IPS DF 6.9 (cell line): ENCODE results near the gene KRT13.

Source experiments
- DNase-seq: peaks from one replicate; pipeline ENCODE4 v3.0.0-alpha.2; 2013; ENCODE audit warnings: low read depth, low spot score
- H3K27ac ChIP-seq: one replicate; pipeline ENCODE4 v1.5.1; 2013; ENCODE audit warnings: low read length, control low read depth
- H3K27me3 ChIP-seq: 2 replicates; pipeline ENCODE4 v1.6.1; 2013; ENCODE audit warnings: mild to moderate bottlenecking, low read length; ENCODE audit not compliant: control insufficient read depth, insufficient read depth
- H3K36me3 ChIP-seq: 2 replicates; pipeline ENCODE4 v1.6.1; 2013; ENCODE audit warnings: low read length; ENCODE audit not compliant: control insufficient read depth, insufficient read depth
- H3K4me1 ChIP-seq: 2 replicates; pipeline ENCODE4 v1.6.1; 2013; ENCODE audit warnings: low read length; ENCODE audit not compliant: control insufficient read depth, insufficient read depth
- H3K4me3 ChIP-seq: 2 replicates; pipeline ENCODE4 v1.5.1; 2013; ENCODE audit warnings: mild to moderate bottlenecking, low read length
- H3K9me3 ChIP-seq: 2 replicates; pipeline ENCODE4 v1.6.1; 2013; ENCODE audit warnings: low read length, inconsistent platforms; ENCODE audit not compliant: control insufficient read depth, insufficient read depth
- WGBS: extraction: QIAGEN DNeasy Blood & Tissue Kit; methylation state at CpG from one replicate; pipeline ENCODE4 v1.1.7; 2013; ENCODE audit warnings: mixed read lengths, missing lambda C conversion rate; ENCODE audit not compliant: insufficient read length, insufficient coverage; 5-methylcytosine and 5-hydroxymethylcytosine counted together

The KRT13 gene

GRCh38 chr17:41510251-41511065 lies 5.0 kb upstream of the KRT13 start:
- Histone ChIP-seq H3K4me1 (no peaks in the 10 kb centered on the region), H3K27ac (no peak overlapping the region), H3K36me3 (no peaks in the 10 kb centered on the region), H3K9me3 (no peaks in the 10 kb centered on the region), H3K4me3 (no peak overlapping the region), H3K27me3 (no peaks in the 10 kb centered on the region)
- no CpG with 5 or more reads among the region's 7 CpGs for WGBS
- DNase-seq: no peak

DNA sequence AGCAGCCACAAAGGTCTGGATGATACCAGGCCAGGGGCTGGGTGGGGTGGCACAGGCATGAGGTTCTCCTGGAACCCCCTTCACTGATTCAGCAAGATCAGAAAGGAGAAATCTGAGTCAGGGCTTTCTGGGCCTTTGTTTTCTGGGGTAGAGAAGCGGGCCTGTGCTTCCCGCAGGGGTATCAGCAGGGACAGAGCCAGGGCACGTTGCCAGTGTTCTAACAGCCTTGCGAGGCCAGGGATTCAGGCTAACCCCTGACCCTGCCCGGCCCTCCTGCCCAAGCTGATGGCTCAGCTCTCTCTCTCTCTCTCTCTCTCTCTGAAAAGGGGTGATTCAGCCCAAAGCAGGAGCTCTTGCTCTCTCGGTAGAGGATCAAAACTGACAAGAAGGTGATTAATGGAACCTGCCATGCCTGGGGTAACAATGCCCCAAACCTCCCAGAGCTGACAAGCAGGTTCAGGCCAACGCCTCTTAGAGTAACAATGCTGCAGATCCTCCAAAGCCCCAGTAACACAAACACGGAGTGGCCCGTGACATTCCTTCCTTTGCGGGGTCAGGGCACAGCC lies 2.0 kb upstream of the KRT13 start:
- no peaks in the 10 kb centered on the region for H3K4me1 ChIP-seq
- no peak overlapping the region for H3K27ac ChIP-seq
- H3K27me3 ChIP-seq: no peaks in the 10 kb centered on the region
- H3K9me3 ChIP-seq: no peaks in the 10 kb centered on the region
- no CpG with 5 or more reads among the region's 10 CpGs for WGBS
- H3K4me3 ChIP-seq: no peak overlapping the region
- no peaks in the 10 kb centered on the region for H3K36me3 ChIP-seq
- DNase-seq: no peak

DNA sequence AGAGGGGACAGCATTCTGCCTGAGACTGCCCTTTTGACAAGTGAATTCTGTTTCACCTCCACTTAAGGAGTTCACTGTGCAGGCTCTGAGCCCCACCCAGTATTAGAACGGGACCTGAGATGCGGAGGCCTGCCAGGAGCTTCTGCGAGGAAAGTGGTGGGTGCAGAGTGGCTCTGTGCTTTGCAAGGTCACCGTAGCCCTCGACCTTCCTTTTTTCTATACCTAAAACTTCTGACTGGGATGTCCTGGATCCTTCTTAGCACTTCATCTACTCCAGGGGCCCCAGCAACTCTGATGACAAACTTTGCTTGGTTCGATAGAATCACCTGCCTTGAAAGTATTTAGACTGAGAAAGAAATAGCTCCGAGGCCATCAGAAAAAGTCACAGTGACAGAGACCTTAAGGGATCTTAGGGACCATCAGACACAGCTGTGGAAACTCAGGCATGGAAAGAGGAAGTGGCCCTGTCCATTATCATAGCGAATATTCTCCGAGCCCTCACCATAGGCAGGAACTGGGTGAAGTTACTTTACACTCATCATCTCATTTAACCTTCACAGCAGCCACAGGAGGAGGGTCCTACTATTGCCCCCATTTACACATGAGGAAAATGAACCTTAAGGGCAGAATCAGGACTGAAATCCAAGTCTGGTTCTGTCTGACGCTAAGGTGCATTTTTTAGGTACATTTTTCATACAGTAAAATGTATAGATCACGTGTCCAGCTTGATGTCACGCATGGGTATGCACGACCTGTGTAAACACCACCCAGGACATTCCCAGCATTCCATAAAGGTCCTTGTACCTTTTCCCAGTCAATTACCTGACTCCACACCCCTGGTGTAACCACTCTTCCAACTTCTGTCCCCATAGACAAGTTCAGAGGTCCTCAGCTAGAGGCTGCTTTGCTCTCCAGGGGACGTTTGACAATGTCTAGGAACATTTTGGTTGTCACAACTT lies 676 bp upstream of the KRT13 start:
- DNase-seq: no peak
- no CpG with 5 or more reads among the region's 14 CpGs for WGBS

GRCh38 chr17:41504246-41504977 lies 1.0 kb downstream of the KRT13 start:
- no CpG with 5 or more reads among the region's 8 CpGs for WGBS
- no peaks in the 10 kb centered on the region for H3K9me3 ChIP-seq
- no peak overlapping the region for H3K27ac ChIP-seq
- no peaks in the 10 kb centered on the region for H3K36me3 ChIP-seq
- H3K27me3 ChIP-seq: no peaks in the 10 kb centered on the region
- no peak overlapping the region for H3K4me3 ChIP-seq
- no peak for DNase-seq
- H3K4me1 ChIP-seq: peaks cover 7% of the 10 kb centered on the region; the same call in 1 of the 2 replicates

More for the DNA sequence above, 676 bp upstream of the KRT13 start:
- Histone ChIP-seq H3K36me3 (no peaks in the 10 kb centered on the region), H3K27me3 (no peaks in the 10 kb centered on the region), H3K4me3 (no peak overlapping the region), H3K4me1 (no peaks in the 10 kb centered on the region), H3K9me3 (no peaks in the 10 kb centered on the region), H3K27ac (no peak overlapping the region)

DNA sequence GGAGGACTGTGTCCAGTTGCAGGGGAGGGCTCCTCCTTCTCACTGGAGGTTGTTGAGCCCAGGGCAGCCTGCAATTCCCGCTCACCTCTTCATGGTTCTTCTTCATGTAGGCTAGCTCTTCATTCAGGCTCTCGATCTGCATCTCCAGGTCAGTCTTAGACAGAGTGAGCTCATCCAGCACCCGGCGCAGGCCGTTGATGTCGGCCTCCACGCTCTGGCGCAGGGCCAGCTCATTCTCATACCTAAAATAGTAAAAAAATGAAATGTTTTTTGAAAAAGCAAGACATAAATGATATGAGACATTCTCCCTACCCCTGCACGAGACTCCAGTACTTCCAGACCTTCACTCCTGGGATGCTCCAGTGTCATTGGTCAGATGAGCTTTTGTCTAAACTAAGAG lies 2.2 kb downstream of the KRT13 start:
- H3K9me3 ChIP-seq: no peaks in the 10 kb centered on the region
- no peaks in the 10 kb centered on the region for H3K36me3 ChIP-seq
- no CpG with 5 or more reads among the region's 9 CpGs for WGBS
- no peak for DNase-seq
- no peak overlapping the region for H3K4me3 ChIP-seq
- no peak overlapping the region for H3K27ac ChIP-seq
- peaks cover 7% of the 10 kb centered on the region; the same call in 1 of the 2 replicates for H3K4me1 ChIP-seq
- H3K27me3 ChIP-seq: no peaks in the 10 kb centered on the region

DNA sequence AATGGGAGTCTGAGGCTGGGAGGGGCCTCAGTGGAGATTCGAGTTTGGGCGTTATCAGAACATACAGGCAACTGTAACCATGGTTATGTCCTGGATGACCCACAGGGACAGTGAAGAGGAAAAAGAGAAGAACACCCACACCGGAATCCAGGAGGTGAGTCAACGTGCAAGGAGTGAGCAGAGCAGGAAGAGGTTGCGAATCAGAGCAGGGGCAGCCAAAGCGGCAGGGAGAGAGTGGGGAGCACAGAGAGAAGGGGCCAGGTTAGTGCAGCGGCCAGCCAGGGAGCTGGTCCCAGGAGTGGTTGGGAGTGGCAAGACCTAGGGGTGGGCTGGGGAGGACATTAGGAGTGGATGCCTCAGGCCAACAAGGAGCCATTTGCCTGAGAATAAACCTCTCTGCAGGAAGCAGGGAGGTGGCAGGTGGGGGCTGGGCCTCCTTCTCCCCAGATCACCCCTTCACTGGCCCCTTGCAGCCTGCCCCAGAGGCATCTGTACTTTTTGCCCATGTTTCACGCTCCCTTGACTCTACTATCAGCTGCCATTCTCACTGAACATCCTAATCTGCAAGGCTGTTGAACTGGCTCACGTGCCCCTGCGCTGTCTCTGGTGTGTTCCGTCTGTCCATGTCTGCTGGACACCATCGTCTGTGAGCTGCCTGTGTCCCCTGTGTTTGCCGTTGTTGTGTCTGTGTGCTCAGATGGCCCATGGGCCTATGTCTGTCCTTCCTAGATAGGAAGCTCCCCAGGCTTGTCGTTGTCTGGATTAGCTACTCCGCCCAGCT lies 5.1 kb downstream of the KRT13 start:
- no peak overlapping the region for H3K27ac ChIP-seq
- peaks cover 7% of the 10 kb centered on the region; the same call in 1 of the 2 replicates for H3K4me1 ChIP-seq

GRCh38 chr17:41499714-41500113 lies 5.7 kb downstream of the KRT13 start:
- H3K9me3 ChIP-seq: no peaks in the 10 kb centered on the region
- H3K27ac ChIP-seq: no peak overlapping the region
- H3K4me1 ChIP-seq: peaks cover 7% of the 10 kb centered on the region; the same call in 1 of the 2 replicates
- no peak for DNase-seq
- no peaks in the 10 kb centered on the region for H3K36me3 ChIP-seq
- H3K27me3 ChIP-seq: no peaks in the 10 kb centered on the region
- H3K4me3 ChIP-seq: no peak overlapping the region
- WGBS: no CpG with 5 or more reads among the region's 5 CpGs

More for the DNA sequence above, 5.1 kb downstream of the KRT13 start:
- DNase-seq: no peak
- no peak overlapping the region for H3K4me3 ChIP-seq
- no peaks in the 10 kb centered on the region for H3K36me3 ChIP-seq
- WGBS: no CpG with 5 or more reads among the region's 15 CpGs
- no peaks in the 10 kb centered on the region for H3K27me3 ChIP-seq
- H3K9me3 ChIP-seq: no peaks in the 10 kb centered on the region

DNA sequence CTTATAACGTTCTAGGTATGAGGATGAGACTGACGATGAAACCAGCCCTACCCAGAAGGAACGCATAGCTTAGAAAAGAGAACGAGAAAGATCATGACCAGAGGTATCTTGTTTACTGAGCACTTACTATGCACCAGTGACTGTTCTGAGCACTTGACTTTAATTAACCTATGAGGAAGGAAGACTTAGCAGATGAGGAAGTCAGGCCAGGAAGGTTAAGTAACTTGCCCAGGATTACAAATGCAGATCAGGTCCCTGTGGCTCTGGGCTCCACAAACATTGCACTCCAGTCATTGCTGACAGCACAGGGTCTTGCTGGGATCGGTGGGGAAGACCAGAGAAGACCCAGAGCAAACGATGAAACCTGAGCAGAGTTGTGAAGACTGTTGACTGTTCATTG lies 7.1 kb downstream of the KRT13 start:
- no peak for DNase-seq
- Histone ChIP-seq H3K9me3 (no peaks in the 10 kb centered on the region), H3K36me3 (no peaks in the 10 kb centered on the region), H3K4me1 (peaks cover 7% of the 10 kb centered on the region; the same call in 1 of the 2 replicates), H3K27ac (no peak overlapping the region), H3K27me3 (no peaks in the 10 kb centered on the region), H3K4me3 (no peak overlapping the region)
- 100% methylated on average over 1 of the region's 6 CpGs for WGBS

- WGBS: no CpG with 5 or more reads among the region's 12 CpGs
- H3K36me3 ChIP-seq: no peaks in the 10 kb centered on the region
- no peak overlapping the region for H3K4me3 ChIP-seq
- peaks cover 7% of the 10 kb centered on the region; the same call in 1 of the 2 replicates for H3K4me1 ChIP-seq
- H3K27me3 ChIP-seq: no peaks in the 10 kb centered on the region
- H3K9me3 ChIP-seq: no peaks in the 10 kb centered on the region
- no peak overlapping the region for H3K27ac ChIP-seq
- DNase-seq: no peak
These were observed 8.5 kb downstream of the KRT13 start for GRCh38 chr17:41496803-41497484.
